Suprapubic skin (tissue), 4 donors: Measurements from ENCODE around the gene ADGRF1. TPM values are rescaled to one million over a fixed set of nuclear protein-coding genes. Genes with fewer than 3 reads are reported as not detected.

Experiments
- DNase-seq, 2 donors: peaks; one replicate each; pipeline ENCODE4 v3.0.0-alpha.2; 2019; ENCODE audit warnings: low spot score in 2 of 2
- H3K27ac ChIP-seq: fragments of 200-600 bp; sonication (generic); one replicate; pipeline ENCODE4 v1.5.1; 2019
- H3K27me3 ChIP-seq: fragments of 200-600 bp; sonication (generic); one replicate; pipeline ENCODE4 v1.5.1; 2019
- H3K36me3 ChIP-seq: fragments of 200-600 bp; sonication (generic); one replicate; pipeline ENCODE4 v1.5.1; 2019
- H3K4me1 ChIP-seq: fragments of 200-600 bp; sonication (generic); one replicate; pipeline ENCODE4 v1.5.1; 2019
- H3K4me3 ChIP-seq: fragments of 200-600 bp; sonication (generic); one replicate; pipeline ENCODE4 v1.5.1; 2019; ENCODE audit warnings: mild to moderate bottlenecking
- H3K9me3 ChIP-seq: fragments of 200-600 bp; sonication (generic); one replicate; pipeline ENCODE4 v1.5.1; 2019
- EP300 ChIP-seq: sonication (generic); formaldehyde crosslinking; IDR thresholded peaks from one replicate; pipeline ENCODE4 v1.6.1; 2017; ENCODE audit warnings: antibody characterized with exemption
- POLR2A ChIP-seq, 2 donors: fragments of 450-650 bp; IDR thresholded peaks; one replicate each; pipeline ENCODE4 v1.6.1; 2017; ENCODE audit warnings: antibody characterized with exemption in 2 of 2, mild to moderate bottlenecking in 2 of 2, moderate library complexity in 2 of 2
- POLR2AphosphoS5 ChIP-seq, 3 donors: sonication (generic); formaldehyde crosslinking; IDR thresholded peaks; one replicate each; pipeline ENCODE4 v1.6.1; 2017; ENCODE audit warnings: antibody characterized with exemption in 3 of 3
- WGBS: methylation state at CpG from one replicate; pipeline ENCODE4 v1.1.5; 2018; 5-methylcytosine and 5-hydroxymethylcytosine counted together
- total RNA-seq, 4 donors: library from RNA; depleted of rRNA; stranded (reverse); fragments of >200 nt; gene quantifications; one replicate each; pipeline ENCODE4 v1.1.0, GENCODE V29; 2016
- TF ChIP-seq, protein P1 (sequence below), 2 donors: fragments of 200-600 bp in 1 of 2; fragments of 450-650 bp in 1 of 2; sonication (generic) in 1 of 2; IDR thresholded peaks; one replicate each; pipeline ENCODE4 v1.5.1; 2016 to 2019; ENCODE audit warnings: antibody characterized with exemption in 2 of 2, mild to moderate bottlenecking in 1 of 2, moderate library complexity in 1 of 2

Gene ADGRF1
- total RNA-seq, 4 donors from 2014 or later = 0.31 to 0.42 TPM; not detected in 2

GRCh38 chr6:47041741-47042140, 391 bp downstream of the ADGRF1 start:
- DNase-seq = no peak
- Histone ChIP-seq H3K27me3 (no peaks in the 10 kb centered on the region), H3K36me3 (no peaks in the 10 kb centered on the region), H3K4me3 (no peak overlapping the region), H3K4me1 (no peaks in the 10 kb centered on the region), H3K9me3 (no peaks in the 10 kb centered on the region), H3K27ac (no peak overlapping the region)
- 51% methylated on average over 2 of the region's 2 CpGs for WGBS
- TF ChIP-seq POLR2A (IDR thresholded peaks at IDR 0.05) (no peak), POLR2AphosphoS5 (IDR thresholded peaks at IDR 0.05) (no peak), EP300 (no peak)
- TF ChIP-seq, protein P1, sequence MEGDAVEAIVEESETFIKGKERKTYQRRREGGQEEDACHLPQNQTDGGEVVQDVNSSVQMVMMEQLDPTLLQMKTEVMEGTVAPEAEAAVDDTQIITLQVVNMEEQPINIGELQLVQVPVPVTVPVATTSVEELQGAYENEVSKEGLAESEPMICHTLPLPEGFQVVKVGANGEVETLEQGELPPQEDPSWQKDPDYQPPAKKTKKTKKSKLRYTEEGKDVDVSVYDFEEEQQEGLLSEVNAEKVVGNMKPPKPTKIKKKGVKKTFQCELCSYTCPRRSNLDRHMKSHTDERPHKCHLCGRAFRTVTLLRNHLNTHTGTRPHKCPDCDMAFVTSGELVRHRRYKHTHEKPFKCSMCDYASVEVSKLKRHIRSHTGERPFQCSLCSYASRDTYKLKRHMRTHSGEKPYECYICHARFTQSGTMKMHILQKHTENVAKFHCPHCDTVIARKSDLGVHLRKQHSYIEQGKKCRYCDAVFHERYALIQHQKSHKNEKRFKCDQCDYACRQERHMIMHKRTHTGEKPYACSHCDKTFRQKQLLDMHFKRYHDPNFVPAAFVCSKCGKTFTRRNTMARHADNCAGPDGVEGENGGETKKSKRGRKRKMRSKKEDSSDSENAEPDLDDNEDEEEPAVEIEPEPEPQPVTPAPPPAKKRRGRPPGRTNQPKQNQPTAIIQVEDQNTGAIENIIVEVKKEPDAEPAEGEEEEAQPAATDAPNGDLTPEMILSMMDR (IDR thresholded peaks at IDR 0.05) = no peak

- Histone ChIP-seq H3K9me3 (no peaks in the 10 kb centered on the region), H3K27me3 (peaks cover 3% of the 10 kb centered on the region), H3K4me1 (peaks cover 12% of the 10 kb centered on the region), H3K36me3 (no peaks in the 10 kb centered on the region), H3K27ac (no peak overlapping the region), H3K4me3 (no peak overlapping the region)
- no peak for DNase-seq
- TF ChIP-seq POLR2AphosphoS5 (IDR thresholded peaks at IDR 0.05) (no peak), EP300 (no peak), POLR2A (IDR thresholded peaks at IDR 0.05) (no peak)
- TF ChIP-seq, protein P1 (IDR thresholded peaks at IDR 0.05) = no peak
- 6% methylated on average over 6 of the region's 6 CpGs for WGBS
These were observed 7.2 kb downstream of the ADGRF1 start for GRCh38 chr6:47034926-47035325.

- Histone ChIP-seq H3K9me3 (no peaks in the 10 kb centered on the region), H3K27ac (no peak overlapping the region), H3K36me3 (no peaks in the 10 kb centered on the region), H3K27me3 (peaks cover 3% of the 10 kb centered on the region), H3K4me3 (no peak overlapping the region), H3K4me1 (peaks cover 12% of the 10 kb centered on the region)
- 36% methylated on average over 2 of the region's 2 CpGs for WGBS
- no peak for DNase-seq
- TF ChIP-seq EP300 (no peak), POLR2AphosphoS5 (IDR thresholded peaks at IDR 0.05) (no peak), POLR2A (IDR thresholded peaks at IDR 0.05) (no peak)
- TF ChIP-seq, protein P1 (IDR thresholded peaks at IDR 0.05) = no peak
These were observed 7.7 kb downstream of the ADGRF1 start for GRCh38 chr6:47034421-47034820.

- Histone ChIP-seq H3K4me3 (no peak overlapping the region), H3K4me1 (peaks cover 12% of the 10 kb centered on the region), H3K27me3 (peaks cover 3% of the 10 kb centered on the region), H3K9me3 (no peaks in the 10 kb centered on the region), H3K36me3 (no peaks in the 10 kb centered on the region), H3K27ac (no peak overlapping the region)
- 59% methylated on average over 12 of the region's 12 CpGs for WGBS
- no peak for DNase-seq
- TF ChIP-seq, protein P1 (IDR thresholded peaks at IDR 0.05) = no peak
- no peak for TF ChIP-seq EP300
These were observed 9.0 kb downstream of the ADGRF1 start for GRCh38 chr6:47032974-47033765.

GRCh38 chr6:47031656-47032055, 10.5 kb downstream of the ADGRF1 start:
- Histone ChIP-seq H3K4me1 (peaks cover 12% of the 10 kb centered on the region), H3K27me3 (peaks cover 3% of the 10 kb centered on the region), H3K27ac (no peak overlapping the region), H3K4me3 (no peak overlapping the region), H3K9me3 (no peaks in the 10 kb centered on the region), H3K36me3 (no peaks in the 10 kb centered on the region)
- TF ChIP-seq POLR2A (IDR thresholded peaks at IDR 0.05) (no peak), EP300 (no peak), POLR2AphosphoS5 (IDR thresholded peaks at IDR 0.05) (no peak)
- TF ChIP-seq, protein P1 (IDR thresholded peaks at IDR 0.05) = no peak
- no peak for DNase-seq
- WGBS = 94% methylated on average over 3 of the region's 3 CpGs
